Measurements from ENCODE around the gene MCM9.

DNA sequence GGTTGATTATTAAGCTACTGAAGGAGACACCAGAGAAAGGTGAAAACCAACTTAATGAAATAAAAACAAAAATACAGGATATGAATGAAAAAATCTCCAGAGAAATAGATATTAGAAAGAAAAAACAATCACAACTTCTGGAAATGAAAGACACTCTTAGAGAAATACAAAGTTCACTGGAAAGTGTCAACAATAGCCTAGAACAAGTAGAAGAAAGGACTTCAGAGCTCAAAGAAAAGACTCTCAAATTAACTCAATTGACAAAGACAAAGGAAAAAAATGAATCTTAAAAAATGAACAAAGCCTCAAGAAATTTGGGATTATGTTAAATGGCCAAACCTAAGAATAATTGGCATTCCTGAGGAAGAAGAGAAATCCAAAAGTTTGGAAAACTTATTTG, 10.3 kb upstream of the MCM9 start:
- TF ChIP-seq KLF13 (CRISPR knock-in tag; IDR thresholded peaks at IDR 0.05) (no peak), ZBTB20 (CRISPR knock-in tag; IDR thresholded peaks at IDR 0.05; ENCODE audit: borderline replicate concordance, low read depth) (no peak)
